Peyer's patch (tissue), 4 donors: ENCODE results near the gene CSH2. TPM values are rescaled to one million over a fixed set of nuclear protein-coding genes. Genes with fewer than 3 reads are reported as not detected.
"Not testable (repeated sequence)": the region's sequence is repeated elsewhere in the genome, so short reads cannot be mapped to it uniquely, and the experiment has no call there.

ENCODE experiments used
- DNase-seq, 3 donors: peaks; one replicate each; pipeline ENCODE4 v3.0.0-alpha.2; 2017 to 2019
- H3K27ac ChIP-seq, 4 donors: fragments of 200-600 bp; sonication (generic); one replicate each; pipeline ENCODE4 v1.5.1; 2016 to 2019
- H3K27me3 ChIP-seq, 2 donors: fragments of 200-600 bp; sonication (generic); one replicate each; pipeline ENCODE4 v1.5.1; 2019
- H3K36me3 ChIP-seq, 3 donors: fragments of 200-600 bp; sonication (generic); one replicate each; pipeline ENCODE4 v1.5.1; 2016 to 2019
- H3K4me1 ChIP-seq, 4 donors: fragments of 200-600 bp; sonication (generic); one replicate each; pipeline ENCODE4 v1.5.1; 2016 to 2019
- H3K4me3 ChIP-seq, 4 donors: fragments of 200-600 bp; sonication (generic); 1 replicate in 3 of 4; 2 replicates in 1 of 4; pipeline ENCODE4 v1.5.1; 2016 to 2019; ENCODE audit warnings: mild to moderate bottlenecking in 1 of 4
- H3K9me3 ChIP-seq, 4 donors: fragments of 200-600 bp; sonication (generic); one replicate each; pipeline ENCODE4 v1.5.1; 2016 to 2019; ENCODE audit warnings: mild to moderate bottlenecking in 1 of 4
- POLR2A ChIP-seq, 2 donors: fragments of 450-650 bp; IDR thresholded peaks; one replicate each; pipeline ENCODE4 v1.5.1; 2017; ENCODE audit warnings: antibody characterized with exemption in 2 of 2, mild to moderate bottlenecking in 2 of 2, moderate library complexity in 2 of 2
- total RNA-seq, 4 donors: library from RNA; depleted of rRNA; stranded (reverse); fragments of >200 nt; gene quantifications; one replicate each; pipeline ENCODE4 v1.1.0, GENCODE V29; 2016
- TF ChIP-seq, protein P1 (sequence below), 6 experiments: fragments of 450-650 bp in 4 of 6; fragments of 200-600 bp in 2 of 6; sonication (generic) in 1 of 6; IDR thresholded peaks; one replicate each; pipeline ENCODE4 v1.5.1; 2017 to 2019; ENCODE audit warnings: antibody characterized with exemption in 6 of 6, mild to moderate bottlenecking in 3 of 6, moderate library complexity in 1 of 6

CSH2 gene
- total RNA-seq, 4 donors from 2014 or later, result not detected

GRCh38 chr17:63916566-63917185 is 43.2 kb upstream of the CSH2 start:
- Histone ChIP-seq H3K9me3 (no peaks in the 10 kb centered on the region), H3K4me3 (no peak overlapping the region), H3K36me3 (no peaks in the 10 kb centered on the region), H3K27me3 (no peaks in the 10 kb centered on the region), H3K27ac (no peak overlapping the region), H3K4me1 (peaks cover 0 to 4% (median 0%) of the 10 kb centered on the region in 4 donors)
- TF ChIP-seq, protein P1, sequence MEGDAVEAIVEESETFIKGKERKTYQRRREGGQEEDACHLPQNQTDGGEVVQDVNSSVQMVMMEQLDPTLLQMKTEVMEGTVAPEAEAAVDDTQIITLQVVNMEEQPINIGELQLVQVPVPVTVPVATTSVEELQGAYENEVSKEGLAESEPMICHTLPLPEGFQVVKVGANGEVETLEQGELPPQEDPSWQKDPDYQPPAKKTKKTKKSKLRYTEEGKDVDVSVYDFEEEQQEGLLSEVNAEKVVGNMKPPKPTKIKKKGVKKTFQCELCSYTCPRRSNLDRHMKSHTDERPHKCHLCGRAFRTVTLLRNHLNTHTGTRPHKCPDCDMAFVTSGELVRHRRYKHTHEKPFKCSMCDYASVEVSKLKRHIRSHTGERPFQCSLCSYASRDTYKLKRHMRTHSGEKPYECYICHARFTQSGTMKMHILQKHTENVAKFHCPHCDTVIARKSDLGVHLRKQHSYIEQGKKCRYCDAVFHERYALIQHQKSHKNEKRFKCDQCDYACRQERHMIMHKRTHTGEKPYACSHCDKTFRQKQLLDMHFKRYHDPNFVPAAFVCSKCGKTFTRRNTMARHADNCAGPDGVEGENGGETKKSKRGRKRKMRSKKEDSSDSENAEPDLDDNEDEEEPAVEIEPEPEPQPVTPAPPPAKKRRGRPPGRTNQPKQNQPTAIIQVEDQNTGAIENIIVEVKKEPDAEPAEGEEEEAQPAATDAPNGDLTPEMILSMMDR (IDR thresholded peaks at IDR 0.05), result no peak
- no peak for TF ChIP-seq POLR2A (IDR thresholded peaks at IDR 0.05)
- no peak for DNase-seq

GRCh38 chr17:63915753-63916152 is 42.3 kb upstream of the CSH2 start:
- not testable (repeated sequence) for H3K9me3 ChIP-seq, H3K27ac ChIP-seq, H3K4me1 ChIP-seq, H3K36me3 ChIP-seq, H3K4me3 ChIP-seq, H3K27me3 ChIP-seq
- peak in 1 of 3 donors; percentile 43 for DNase-seq

DNA sequence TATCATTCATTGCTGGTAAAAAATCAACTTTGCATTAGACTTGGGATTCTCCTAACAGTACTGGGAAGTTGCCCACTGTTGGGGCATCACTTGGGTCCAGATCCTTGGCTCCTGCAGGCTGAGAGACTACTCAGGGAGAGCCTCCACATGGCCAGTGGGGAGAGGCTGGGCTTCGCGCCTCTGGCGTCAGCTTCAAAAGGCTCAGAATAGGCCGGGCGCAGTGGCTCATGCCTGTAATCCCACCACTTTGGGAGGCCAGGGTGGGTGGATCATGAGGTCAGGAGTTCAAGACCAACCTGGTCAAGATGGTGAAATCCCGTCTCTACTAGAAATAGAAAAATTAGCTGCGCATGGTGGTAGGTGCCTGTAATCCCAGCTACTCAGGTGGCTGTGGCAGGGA is 41.0 kb upstream of the CSH2 start:
- no peak for TF ChIP-seq POLR2A (IDR thresholded peaks at IDR 0.05)
- TF ChIP-seq, protein P1 (IDR thresholded peaks at IDR 0.05), result no peak
- DNase-seq, result no peak

DNA sequence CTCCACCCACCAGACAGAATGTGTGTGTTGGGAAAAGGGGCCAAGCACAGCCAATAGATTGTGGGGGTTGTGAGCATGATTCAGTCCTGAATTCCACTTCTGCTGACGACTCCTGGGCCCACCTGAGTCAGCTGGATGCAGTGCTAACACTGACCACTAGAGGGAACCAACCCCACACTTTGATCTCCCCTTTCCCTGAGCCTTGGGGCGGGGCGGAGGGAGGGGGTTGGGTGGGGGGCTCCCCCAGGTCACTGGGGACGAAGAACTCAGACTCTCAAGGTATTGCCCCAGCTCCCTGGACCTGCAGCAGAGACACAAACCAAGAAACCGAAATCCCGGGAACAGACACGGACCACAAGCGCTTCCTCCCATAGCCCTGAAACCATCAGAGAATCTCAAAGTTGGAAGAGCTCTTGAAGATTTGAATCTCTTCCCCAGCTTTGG is 38.2 kb upstream of the CSH2 start:
- no peaks in the 10 kb centered on the region for H3K36me3 ChIP-seq
- peak in 2 of 3 donors; percentile 56 to 77 for DNase-seq
- no peak overlapping the region for H3K27ac ChIP-seq
- no peaks in the 10 kb centered on the region for H3K4me1 ChIP-seq
- H3K9me3 ChIP-seq, result no peaks in the 10 kb centered on the region
- TF ChIP-seq, protein P1 (IDR thresholded peaks at IDR 0.05), result peak; percentile 52 to 91 (median 56)
- no peak for TF ChIP-seq POLR2A (IDR thresholded peaks at IDR 0.05)
- no peak overlapping the region for H3K4me3 ChIP-seq
- H3K27me3 ChIP-seq, result no peaks in the 10 kb centered on the region

More for the DNA sequence above, 41.0 kb upstream of the CSH2 start:
- Histone ChIP-seq H3K27me3 (no peaks in the 10 kb centered on the region), H3K27ac (no peak overlapping the region), H3K9me3 (no peaks in the 10 kb centered on the region), H3K4me1 (no peaks in the 10 kb centered on the region), H3K36me3 (no peaks in the 10 kb centered on the region), H3K4me3 (no peak overlapping the region)

- DNase-seq, result no peak
Measured at GRCh38 chr17:63911041-63911635, 37.7 kb upstream of the CSH2 start, which contains the start of gene CSHL1. CSHL1 (minus strand) TSS chr17:63911258; CDS start chr17:63911196, 62 bp downstream.

GRCh38 chr17:63910096-63910495 is 36.6 kb upstream of the CSH2 start:
- Histone ChIP-seq H3K4me3 (no peak overlapping the region), H3K27ac (no peak overlapping the region), H3K36me3 (no peaks in the 10 kb centered on the region), H3K27me3 (no peaks in the 10 kb centered on the region), H3K9me3 (no peaks in the 10 kb centered on the region), H3K4me1 (no peaks in the 10 kb centered on the region)
- no peak for DNase-seq
- TF ChIP-seq, protein P1 (IDR thresholded peaks at IDR 0.05), result no peak
- no peak for TF ChIP-seq POLR2A (IDR thresholded peaks at IDR 0.05)

More at GRCh38 chr17:63911041-63911635, 37.7 kb upstream of the CSH2 start, which contains the start of gene CSHL1:
- no peaks in the 10 kb centered on the region for H3K27me3 ChIP-seq
- TF ChIP-seq POLR2A (IDR thresholded peaks at IDR 0.05), result no peak
- TF ChIP-seq, protein P1 (IDR thresholded peaks at IDR 0.05), result no peak
- H3K9me3 ChIP-seq, result no peaks in the 10 kb centered on the region
- no peaks in the 10 kb centered on the region for H3K4me1 ChIP-seq
- no peaks in the 10 kb centered on the region for H3K36me3 ChIP-seq
- H3K4me3 ChIP-seq, result no peak within 1 kb of the TSS
- H3K27ac ChIP-seq, result no peak within 1 kb of the TSS

DNA sequence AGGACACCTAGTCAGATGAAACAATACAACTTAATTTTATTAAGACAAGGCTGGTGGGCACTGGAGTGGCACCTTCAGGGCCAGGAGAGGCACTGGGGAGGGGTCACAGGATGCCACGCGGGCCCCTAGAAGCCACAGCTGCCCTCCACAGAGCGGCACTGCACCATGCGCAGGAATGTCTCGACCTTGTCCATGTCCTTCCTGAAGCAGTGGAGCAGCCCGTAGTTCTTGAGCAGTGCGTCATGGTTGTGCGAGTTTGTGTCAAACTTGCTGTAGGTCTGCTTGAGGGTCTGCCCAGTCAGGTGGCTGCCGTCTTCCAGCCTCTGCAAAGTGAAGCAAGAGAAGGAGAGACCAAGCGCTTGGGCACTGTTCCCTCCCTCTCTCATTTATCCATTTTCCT is 36.1 kb upstream of the CSH2 start:
- not testable (repeated sequence) for H3K27ac ChIP-seq, H3K4me3 ChIP-seq, H3K27me3 ChIP-seq, H3K4me1 ChIP-seq, DNase-seq, H3K36me3 ChIP-seq, H3K9me3 ChIP-seq

GRCh38 chr17:63907161-63907778 is 33.8 kb upstream of the CSH2 start:
- H3K36me3 ChIP-seq, H3K27me3 ChIP-seq, H3K9me3 ChIP-seq, DNase-seq, H3K4me1 ChIP-seq, H3K27ac ChIP-seq, H3K4me3 ChIP-seq: not testable (repeated sequence)

GRCh38 chr17:63904796-63905195 is 31.3 kb upstream of the CSH2 start:
- H3K9me3 ChIP-seq, H3K4me3 ChIP-seq, DNase-seq, H3K27ac ChIP-seq, H3K36me3 ChIP-seq, H3K27me3 ChIP-seq, H3K4me1 ChIP-seq: not testable (repeated sequence)
